NCI-H128 (cell line): ENCODE data around the gene GRSF1.
A peak's percentile ranks its signal among the peaks of the same experiment; 100 is the strongest.
"Not testable (repeated sequence)": the region's sequence is repeated elsewhere in the genome, so short reads cannot be mapped to it uniquely, and the experiment has no call there.

Experiments
- DNase-seq: peaks from one replicate; lab custom pipeline; 2025; ENCODE audit not compliant: unreplicated experiment; lab: John Stamatoyannopoulos, UW

Gene GRSF1

GRCh38 chr4:70839589-70840093 lies at the start of gene GRSF1:
Gene GRSF1 (minus strand): TSS chr4:70839890. CDS start chr4:70839827, 63 bp downstream.
- peak; percentile 14 for DNase-seq

- no peak for DNase-seq
Observed at GRCh38 chr4:70885174-70885573, 45.5 kb upstream of the GRSF1 start.

DNA sequence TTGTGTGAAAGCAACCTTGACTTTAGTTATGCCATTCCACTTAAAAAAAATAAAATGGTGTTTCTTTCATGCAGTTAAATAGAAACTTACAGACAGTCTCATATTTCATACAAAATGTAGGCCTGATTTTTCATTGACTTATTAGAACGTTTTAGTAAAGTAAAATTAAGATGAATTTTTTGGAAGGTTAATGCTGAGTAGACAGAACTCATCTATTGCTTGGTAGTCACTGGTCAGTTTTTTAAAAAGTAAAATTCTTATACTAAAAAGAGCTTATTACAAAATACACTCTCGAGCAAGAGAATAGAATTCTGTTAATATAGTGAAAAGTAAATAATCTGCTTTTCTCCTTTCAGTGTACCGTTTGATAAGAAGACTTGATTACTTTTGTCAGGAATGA lies 41.0 kb upstream of the GRSF1 start:
- DNase-seq = no peak

DNA sequence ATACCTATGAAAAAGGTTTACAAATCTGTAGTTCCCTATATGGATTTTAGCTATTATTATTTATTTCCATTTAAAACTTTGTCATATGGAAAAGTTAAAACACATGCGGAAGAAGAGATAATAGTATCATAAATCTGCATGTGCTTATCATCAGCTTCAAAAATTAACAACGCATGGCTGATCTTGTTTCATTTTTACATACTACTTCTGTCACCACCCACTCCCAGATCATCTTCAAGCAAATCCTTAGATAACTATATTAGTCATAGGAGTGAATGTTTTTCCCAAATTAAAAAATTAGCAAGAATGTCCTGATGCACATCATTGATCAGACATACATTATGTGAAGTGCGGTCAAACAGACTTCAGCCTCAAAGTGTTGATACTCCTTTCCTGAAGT lies 37.9 kb upstream of the GRSF1 start:
- DNase-seq = no peak

DNA sequence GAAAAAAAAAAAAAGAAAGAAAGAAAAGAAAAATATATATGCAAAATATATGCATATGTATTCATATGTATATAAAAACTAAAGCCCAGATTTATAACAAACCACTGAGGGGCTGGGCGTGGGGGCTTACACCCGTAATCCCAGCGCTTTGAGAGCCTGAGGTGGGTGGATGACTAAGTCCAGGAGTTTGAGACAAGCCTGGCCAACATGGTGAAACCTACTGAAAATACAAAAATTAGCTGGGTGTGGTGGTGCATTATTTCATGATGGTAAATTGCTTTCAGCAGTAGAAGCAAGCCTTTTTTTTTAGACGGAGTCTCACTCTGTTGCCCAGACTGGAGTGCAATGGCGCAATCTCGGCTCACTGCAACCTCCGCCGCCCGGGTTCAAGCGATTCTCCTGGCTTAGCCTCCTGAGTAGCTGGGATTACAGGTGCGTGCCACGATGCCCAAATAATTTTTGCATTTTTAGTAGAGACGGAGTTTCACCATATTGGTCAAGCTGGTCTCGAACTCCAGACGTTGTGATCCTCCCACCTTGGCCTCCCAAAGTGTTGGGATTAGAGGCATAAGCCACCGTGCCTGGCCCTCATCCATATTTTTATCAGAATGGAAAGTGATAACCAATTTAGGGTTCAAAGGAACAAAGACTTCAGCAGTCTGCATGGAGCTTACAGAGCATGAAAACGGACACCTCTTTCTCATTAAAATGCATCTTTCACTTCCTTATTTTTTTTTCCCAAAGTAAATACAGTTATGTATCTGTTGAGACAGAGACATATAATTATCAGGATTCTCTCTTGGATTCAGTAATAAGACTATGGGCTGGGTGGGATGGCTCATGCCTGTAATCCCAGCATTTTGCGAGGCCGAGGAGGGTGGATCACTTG lies 34.8 kb upstream of the GRSF1 start:
- DNase-seq = no peak

GRCh38 chr4:70873216-70873615 lies 33.5 kb upstream of the GRSF1 start:
- DNase-seq = no peak

- DNase-seq = no peak
Observed at GRCh38 chr4:70868778-70869177, 29.1 kb upstream of the GRSF1 start.

DNA sequence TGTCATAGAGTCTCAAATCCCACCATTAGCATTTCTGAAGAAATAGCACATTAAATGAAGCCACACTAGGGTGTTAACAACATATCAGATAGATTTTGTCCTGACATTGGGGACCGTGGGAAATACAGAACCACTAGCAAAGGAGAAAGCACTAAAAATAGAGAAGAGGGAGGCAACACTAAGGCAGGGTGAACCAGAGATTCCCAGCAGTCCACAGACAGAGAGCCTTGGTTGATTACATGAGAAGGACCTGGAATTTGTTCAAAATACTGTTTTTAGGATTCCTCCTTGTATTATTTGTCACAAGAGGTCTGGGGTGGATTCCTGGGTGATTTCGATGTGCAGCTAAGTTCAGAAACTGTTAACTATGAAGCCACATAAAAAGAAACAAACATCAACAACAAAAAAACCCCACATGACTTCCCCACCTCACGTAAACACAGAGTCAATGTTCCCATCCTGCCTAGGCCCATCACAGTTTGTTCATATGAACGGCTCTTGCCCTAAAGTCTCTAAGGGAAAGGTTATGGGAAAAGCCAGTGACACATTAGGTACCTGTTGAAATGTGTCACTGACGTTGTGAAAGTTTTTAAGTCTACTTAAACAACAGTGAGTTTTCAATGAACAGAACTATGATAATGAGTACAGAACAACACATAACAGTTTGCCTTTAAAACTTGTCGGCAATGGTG lies 23.6 kb upstream of the GRSF1 start:
- DNase-seq = no peak

- DNase-seq = no peak
Observed at GRCh38 chr4:70859066-70859465, 19.4 kb upstream of the GRSF1 start.

DNA sequence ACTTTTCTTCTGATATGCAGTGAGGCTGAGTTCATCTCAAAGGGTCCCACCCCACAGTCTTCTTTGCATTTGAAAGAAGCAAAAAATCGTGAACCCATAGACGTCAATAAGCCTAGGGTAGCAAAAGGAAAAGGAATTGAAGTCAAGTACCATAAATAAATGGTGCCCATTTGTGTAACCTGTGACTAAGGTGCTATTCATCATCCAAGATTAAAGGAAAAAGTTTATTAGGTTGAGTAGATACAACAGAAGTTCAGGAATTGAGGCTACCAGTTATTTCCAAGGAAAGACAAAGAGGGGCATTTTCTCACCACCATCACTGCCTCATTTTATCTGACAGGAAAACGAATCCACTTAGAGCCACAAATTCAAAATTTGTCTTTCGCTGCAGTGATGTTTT lies 18.8 kb upstream of the GRSF1 start:
- no peak for DNase-seq

DNA sequence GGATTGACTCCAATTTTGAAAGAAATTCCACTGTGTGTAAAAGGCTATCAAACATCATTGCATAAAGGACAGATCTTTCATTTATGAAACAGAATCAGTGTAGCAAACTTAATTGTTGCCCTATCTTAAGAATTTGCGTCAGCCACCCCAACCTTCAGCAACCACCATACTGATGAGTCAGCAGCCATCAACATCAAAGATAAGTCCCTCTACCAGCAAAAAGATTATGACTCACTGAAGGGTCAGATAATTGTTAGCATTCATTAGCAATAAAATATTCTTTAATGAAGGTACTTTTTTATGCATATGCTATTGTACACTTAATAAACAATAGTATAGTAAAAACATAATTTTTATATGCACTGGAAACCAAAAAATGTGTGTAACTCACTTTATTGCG lies 15.8 kb upstream of the GRSF1 start:
- no peak for DNase-seq

GRCh38 chr4:70849291-70849690 lies 9.6 kb upstream of the GRSF1 start:
- DNase-seq = no peak

- no peak for DNase-seq
Observed at GRCh38 chr4:70844180-70844579, 4.5 kb upstream of the GRSF1 start.

GRCh38 chr4:70842761-70843435 lies 3.2 kb upstream of the GRSF1 start:
- DNase-seq = no peak

DNA sequence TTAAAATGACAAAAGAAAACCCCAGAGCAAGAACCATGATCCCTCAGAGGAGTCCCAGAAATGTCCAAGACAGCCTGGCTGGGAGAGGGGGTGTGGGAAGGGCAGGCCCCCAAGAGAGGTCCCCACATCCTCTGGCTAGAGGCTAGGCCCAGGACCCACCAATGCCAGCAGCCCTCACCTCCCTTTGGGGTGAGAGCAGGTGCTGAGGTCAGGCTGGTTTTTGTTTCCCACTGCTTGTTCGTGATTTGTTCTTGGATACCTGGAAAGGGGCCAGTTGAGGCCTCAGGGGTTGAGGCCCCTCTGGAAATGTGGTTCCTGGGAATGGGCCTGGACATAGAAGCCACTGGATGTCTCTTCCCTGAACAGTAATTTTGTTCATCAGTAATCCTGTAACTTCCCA lies 2.3 kb upstream of the GRSF1 start:
- no peak for DNase-seq

DNA sequence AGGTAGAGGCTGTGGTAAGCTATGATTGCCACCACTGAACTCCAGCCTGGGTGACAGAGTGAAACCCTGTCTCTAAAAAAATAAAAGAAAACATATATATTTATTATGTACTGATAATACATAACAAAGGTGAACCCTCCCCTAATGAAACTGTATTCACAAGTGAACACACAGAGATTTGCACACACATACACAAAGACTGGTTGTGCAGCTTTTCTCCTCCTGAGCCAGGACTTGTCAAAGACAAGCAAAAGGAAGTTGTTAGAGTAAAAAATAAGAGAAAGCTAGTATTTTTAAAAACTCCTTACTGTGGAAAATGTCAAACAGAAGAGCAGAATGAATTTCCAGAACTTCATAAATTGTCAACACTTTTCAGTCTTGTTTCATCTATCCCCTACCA lies 1.5 kb upstream of the GRSF1 start:
- DNase-seq = no peak

DNA sequence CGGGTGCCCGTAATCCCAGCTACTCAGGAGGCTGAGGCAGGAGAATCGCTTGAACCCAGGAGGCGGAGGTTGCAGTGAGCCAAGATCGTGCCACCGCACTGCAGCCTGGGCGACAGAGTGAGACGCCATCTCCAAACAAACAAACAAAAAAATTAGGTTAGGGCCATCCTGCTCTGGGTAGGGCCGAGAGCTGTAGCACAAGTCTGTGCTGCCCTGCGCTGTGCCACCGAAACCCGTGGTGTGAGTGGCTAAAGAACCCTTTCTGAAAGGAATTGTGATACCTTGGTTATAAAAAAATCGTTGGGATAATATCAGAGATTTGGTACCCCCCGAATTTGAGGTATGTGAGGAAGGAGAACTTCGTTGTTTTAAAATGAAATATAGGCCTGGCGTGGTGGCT lies 941 bp upstream of the GRSF1 start:
- DNase-seq = not testable (repeated sequence)

DNA sequence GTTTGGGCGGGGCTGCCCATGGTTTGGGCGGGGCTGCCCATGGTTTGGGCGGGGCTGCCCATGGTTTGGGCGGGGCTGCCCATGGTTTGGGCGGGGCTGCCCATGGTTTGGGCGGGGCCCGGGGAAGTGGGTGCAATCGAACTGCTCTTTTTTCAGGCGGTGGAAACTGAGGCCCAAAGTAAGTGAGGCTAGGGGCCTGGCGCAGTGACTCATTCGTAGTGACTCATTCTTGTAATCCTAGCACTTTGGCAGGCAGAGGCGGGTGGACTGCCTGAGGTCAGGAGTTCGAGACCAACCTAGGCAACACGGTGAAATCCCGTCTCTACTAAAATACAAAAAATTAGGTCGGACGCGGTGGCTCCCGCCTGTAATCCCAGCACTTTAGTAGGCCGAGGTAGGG lies 447 bp upstream of the GRSF1 start:
- DNase-seq = not testable (repeated sequence)

DNA sequence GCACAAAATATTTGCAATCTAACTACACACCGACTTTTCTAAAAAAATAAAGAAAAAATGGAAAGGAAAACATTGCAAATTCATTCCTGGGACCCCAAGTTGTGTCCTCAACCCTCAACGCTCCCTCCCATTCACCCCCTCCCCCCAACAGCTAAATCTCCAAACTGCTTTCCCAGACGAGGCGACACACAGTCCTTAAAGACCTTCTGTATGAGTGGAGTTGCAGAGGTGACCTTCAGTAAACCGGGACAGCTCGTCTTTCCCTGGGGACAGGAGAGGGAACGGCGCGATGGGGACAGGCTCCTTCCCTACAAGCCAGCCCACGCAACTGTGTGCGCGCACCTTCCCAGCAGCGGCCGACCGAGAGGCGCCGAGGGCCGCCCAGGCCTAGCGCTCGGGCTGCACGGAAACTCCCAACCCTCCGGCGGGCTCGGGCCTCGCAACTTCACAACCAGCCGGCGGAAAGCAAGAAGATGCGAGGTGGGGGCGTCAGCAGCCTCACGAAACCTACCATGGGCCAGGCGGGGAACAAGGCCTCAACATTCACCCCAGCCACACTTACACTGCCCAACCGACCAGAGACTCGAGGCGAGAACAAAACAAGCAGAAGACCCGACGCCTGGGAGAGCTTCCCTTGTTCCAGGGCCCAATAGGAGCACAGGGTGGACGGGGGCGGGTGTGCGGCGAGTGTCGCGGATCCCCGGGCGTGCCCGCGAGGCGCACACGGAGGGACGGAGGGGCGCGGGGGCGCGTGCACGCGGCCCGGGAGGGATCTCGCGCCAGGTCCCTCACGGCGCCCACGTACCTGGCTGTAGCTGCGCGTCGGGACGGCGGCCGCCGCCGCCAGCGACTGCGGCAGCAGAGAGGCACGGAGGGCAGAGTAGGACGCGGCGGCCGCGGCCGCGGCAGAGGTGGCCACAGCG lies 763 bp downstream of the GRSF1 start:
- no peak for DNase-seq

GRCh38 chr4:70838204-70838603 lies 1.5 kb downstream of the GRSF1 start:
- no peak for DNase-seq

DNA sequence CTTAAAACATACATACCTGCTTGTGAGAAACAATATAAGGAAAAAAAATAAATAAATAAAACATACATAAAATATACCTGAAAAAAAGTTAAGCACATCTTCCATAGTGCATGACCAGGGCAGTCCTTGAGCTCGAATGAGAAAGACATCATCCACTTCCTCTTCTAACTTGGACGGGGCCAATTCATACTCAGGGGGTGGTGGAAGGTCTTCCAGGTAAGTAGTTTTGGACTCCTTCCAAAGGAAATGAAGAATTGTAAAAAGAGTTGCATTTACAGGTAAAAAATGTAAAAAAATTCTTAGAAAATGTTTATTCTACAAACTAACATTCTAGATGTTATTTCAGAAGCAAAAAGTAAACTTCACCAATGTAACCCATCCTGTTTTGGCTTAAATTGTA lies 3.6 kb downstream of the GRSF1 start:
- no peak for DNase-seq
